ENCODE measurements around the gene INHBC. TPM values are rescaled to one million over a fixed set of nuclear protein-coding genes. Genes with fewer than 3 reads are reported as not detected.
"Not testable (repeated sequence)": the region's sequence is repeated elsewhere in the genome, so short reads cannot be mapped to it uniquely, and the experiment has no call there.

INHBC gene, protein sequence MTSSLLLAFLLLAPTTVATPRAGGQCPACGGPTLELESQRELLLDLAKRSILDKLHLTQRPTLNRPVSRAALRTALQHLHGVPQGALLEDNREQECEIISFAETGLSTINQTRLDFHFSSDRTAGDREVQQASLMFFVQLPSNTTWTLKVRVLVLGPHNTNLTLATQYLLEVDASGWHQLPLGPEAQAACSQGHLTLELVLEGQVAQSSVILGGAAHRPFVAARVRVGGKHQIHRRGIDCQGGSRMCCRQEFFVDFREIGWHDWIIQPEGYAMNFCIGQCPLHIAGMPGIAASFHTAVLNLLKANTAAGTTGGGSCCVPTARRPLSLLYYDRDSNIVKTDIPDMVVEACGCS
- total RNA-seq = not detected
- long read RNA-seq, donor 1 = 0 reads
- long read RNA-seq, donor 2 = 0 reads

DNA sequence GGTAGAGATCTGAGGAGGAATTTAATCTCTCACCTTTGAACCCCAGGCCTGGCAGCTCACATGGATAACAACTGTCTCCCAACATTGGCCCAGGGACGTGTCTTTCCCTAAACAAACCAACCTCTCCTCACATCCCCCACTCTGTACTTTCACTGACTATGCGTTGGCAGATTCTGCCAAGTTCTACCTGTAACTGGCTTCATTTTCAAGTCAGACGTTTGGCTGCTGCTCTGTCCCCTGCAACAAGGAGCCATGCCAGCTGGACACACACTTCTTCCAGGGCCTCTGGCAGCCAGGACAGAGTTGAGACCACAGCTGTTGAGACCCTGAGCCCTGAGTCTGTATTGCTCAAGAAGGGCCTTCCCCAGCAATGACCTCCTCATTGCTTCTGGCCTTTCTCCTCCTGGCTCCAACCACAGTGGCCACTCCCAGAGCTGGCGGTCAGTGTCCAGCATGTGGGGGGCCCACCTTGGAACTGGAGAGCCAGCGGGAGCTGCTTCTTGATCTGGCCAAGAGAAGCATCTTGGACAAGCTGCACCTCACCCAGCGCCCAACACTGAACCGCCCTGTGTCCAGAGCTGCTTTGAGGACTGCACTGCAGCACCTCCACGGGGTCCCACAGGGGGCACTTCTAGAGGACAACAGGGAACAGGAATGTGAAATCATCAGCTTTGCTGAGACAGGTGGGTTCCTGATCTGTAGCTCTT lies at the start of gene INHBC:
INHBC (plus strand) TSS at position 268 of the 707 bp plus-strand sequence; CDS start at position 371, 103 bp downstream.
- intact Hi-C loops (cut with DNase I) = no loop called here
- DNase-seq (ENCODE audit: low spot score) = no peak

DNA sequence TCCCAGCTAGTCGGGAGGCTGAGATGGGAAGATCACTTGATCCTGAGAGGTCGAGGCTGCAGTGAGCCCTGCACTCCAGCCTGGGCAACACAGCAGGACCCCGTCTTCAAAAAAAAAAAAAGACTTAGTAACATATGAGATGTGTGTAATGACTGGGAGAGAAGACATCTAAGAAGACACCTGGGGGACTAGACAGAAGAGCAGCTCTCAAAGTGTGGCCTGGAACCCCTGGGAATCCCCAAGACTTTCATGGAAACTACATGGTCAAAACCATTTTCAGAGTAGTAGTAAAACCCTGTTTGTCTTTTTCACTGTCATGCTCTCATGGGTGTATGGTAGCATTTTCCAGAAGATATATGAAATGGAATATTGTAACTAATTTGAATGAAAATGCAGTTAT lies 49.0 kb upstream of the INHBC start:
- no peak for DNase-seq (ENCODE audit: low spot score)
- intact Hi-C loops (cut with DNase I) = no loop called here

DNA sequence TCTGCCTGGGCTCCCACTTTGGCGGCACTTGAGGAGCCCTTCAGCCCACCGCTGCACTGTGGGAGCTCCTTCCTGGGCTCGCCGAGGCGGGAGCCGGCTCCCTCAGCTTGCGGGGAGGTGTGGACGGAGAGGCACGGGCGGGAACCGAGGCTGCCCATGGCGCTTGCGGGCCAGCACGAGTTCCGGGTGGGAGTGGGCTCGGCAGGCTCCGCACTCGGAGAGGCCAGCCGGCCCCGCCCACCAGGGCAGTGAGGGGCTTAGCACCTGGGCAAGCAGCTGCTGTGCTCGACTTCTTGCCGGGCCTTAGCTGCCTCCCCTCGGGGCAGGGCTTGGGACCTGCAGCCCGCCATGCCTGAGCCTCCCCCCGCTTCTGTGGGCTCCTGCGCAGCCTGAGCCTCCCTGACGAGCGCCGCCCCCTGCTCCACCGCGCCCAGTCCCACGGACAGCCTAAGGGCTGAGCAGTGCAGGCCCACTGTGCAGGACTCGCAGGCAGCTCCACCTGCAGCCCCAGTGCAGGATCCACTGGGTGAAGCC lies 48.3 kb upstream of the INHBC start:
- intact Hi-C loops (cut with DNase I) = no loop called here
- DNase-seq (ENCODE audit: low spot score) = no peak

DNA sequence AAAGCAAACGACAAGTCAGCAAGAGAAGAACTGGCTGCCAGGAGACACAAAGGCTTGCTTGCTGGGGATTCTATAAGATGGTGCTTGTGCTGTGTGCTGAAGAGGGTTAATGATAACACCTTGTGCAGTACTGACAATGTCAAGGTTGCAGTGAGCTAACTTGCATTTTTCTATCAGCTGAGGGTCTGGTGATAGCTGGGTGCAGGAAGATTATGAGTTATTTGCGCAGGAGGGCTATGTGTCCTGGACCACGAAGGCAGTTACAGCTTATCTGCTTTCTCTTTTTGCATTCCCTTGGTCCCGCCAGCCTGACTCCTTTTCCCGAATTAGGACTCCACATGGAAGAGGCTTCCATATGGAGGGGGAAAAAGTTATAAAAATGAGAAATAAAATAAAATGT lies 46.2 kb upstream of the INHBC start:
- intact Hi-C loops (cut with DNase I) = no loop called here
- no peak for DNase-seq (ENCODE audit: low spot score)

DNA sequence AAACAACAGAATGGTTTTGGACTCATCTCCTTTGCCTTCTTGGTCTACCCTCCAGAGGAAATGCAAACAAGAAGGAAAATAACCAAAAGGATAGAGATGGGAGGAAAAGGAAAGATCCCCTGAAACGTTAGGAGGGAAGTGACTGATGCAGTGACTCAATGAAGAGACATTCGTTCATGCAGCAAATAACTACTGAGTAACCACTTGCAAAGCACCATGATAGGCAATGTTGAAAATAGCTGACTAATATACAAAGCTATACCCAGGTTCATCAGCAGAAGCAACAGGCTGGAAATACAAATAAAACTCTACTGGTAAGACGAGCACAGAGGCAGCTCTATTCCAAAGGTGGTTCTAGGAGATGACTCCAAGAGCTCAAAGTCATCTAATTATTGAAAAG lies 45.6 kb upstream of the INHBC start:
- no peak for DNase-seq (ENCODE audit: low spot score)
- intact Hi-C loops (cut with DNase I) = no loop called here

DNA sequence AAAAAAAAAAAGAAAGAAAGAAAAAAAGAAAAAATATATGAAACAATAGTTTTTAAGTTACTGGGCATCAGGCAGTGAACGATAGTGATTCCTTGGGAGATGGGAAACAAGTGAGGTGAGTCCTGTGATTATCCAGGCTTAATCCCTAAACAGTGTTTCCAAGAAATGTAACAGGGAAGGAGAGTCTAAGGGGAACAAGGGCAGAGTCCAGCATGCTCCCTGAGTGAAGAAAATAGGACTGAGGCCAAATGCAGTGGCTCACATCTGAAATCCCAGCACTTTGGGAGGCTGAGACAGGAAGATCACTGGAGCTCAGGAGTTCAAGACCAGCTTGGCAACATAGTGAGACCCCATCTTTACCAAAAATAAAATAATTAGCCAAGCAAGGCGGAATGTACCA lies 44.4 kb upstream of the INHBC start:
- DNase-seq (ENCODE audit: low spot score) = no peak
- intact Hi-C loops (cut with DNase I) = no loop called here

DNA sequence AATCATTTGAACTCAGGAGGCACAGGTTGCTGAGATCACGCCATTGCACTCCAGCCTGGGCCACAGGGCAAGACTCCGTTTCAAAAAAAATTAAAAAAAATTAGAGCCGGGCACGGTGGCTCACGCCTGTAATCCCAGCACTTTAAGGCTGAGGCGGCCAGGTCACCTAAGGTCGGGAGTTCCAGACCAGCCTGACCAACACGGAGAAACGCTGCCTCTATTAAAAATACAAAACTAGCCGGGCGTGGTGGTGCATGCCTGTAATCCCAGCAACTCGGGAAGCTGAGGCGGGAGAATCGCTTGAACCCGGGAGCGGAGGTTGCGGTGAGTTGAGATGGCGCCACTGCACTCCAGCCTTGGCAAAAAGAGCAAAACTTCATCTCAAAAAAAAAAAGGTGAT lies 39.5 kb upstream of the INHBC start:
- no peak for DNase-seq (ENCODE audit: low spot score)
- intact Hi-C loops (cut with DNase I) = no loop called here

DNA sequence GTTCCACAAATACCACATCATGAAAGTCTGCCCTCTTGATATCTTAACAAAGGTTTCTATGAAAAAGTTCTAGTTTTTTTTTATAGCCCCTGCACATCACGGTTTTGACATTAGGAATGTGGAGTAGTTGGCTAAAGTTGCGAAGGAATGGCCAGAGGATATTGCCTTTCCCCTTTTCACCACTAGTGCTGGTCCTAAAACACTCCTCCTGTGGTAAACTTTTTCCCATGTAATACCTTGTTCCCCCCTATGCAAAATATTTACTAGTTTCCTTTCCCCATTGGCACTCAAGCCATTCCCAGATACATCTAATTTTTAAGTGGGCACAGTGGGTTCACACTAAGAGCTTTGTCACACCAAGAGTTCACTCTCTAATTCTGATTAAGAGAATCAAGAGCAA lies 37.1 kb upstream of the INHBC start:
- intact Hi-C loops (cut with DNase I) = no loop called here
- no peak for DNase-seq (ENCODE audit: low spot score)

DNA sequence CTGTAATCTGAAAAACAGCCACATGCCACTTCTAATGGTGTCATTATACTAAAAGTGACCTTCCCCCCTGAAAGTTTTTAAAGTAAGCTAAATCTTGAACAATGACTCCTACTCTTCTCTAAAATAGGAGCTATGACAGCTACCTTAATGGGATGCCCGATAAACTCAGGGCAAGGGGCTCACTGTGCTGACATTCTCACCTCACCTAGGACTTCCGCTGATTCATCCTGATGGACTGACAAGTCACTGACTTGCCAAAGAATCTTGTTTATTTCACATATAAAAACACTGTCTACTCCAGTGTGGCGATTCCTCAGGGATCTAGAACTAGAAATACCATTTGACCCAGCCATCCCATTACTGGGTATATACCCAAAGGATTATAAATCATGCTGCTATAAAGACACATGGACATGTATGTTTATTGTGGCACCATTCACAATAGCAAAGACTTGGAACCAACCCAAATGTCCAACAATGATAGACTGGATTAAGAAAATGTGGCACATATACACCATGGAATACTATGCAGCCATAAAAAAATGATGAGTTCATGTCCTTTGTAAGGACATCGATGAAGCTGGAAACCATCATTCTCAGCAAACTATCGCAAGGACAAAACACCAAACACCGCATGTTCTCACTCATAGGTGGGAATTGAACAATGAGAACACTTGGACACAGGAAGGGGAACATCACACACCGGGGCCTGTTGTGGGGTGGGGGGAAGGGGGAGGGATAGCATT lies 34.7 kb upstream of the INHBC start:
- intact Hi-C loops (cut with DNase I); DNase-seq (ENCODE audit: low spot score): not testable (repeated sequence)

DNA sequence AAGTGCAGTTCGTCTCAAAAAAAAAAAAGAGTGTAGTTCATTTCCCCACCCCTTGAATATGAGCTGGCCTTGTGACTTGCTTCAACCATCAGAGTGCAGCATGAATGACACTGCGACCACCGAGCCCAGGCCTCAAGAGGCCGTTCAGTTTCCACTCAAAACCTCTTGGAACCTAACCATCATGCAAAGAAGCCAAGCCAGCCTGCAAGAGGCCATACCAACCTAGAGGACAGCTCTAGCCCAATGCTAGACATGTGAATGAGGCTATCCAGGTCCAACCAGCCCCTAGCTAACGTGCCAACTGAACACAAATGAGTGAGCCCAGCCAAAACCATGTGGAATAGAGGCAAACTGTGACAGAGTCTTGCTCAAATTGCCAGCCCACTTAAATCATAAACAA lies 33.4 kb upstream of the INHBC start:
- DNase-seq (ENCODE audit: low spot score) = no peak
- intact Hi-C loops (cut with DNase I) = no loop called here

DNA sequence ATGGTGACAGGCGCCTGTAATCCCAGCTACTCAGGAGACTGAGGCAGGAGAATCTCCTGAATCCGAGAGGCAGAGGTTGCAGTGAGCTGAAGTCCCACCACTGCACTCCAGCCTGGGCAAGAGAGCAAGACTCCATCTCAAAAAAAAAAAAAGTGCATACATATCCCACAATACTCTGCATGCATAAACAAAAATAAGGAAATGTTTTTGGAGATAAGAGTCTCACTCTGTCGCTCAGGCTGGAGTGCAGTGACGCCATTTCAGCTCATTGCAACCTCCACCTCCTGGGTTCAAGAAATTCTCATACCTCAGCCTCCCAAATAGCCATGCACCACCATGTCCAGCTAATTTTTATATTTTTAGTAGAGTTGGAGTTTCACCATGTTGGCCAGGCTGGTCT lies 32.4 kb upstream of the INHBC start:
- DNase-seq (ENCODE audit: low spot score); intact Hi-C loops (cut with DNase I): not testable (repeated sequence)

DNA sequence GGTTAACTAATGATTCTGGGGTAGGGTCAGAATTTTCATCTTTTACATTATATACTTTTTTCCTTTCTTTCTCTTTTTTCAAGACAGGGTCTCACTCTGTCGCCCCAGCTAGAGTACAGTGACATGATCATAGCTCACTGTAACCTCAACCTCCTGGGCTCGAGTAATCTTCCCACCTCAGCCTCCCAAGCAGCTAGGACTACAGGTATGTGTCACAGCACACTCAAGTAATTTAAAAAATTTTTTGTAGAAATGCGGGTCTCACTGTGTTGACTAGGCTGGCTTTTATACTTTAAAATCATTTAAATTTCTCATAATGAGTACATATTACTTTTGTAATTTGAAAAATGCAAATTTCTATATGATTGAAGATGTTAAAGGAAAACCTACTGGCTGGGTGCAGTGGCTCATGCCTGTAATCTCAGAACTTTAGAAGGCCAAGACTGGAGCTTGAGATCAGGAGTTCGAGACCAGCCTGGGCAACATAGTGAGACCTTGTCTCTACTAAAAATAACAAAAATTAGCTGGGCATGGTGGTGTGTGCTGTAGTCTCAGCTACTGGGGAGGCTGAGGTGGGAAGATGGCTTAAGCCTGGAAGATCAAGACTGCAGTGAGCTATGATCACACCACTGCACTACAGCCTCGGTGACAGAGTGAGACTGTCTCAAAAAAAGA lies 29.5 kb upstream of the INHBC start:
- intact Hi-C loops (cut with DNase I) = no loop called here

DNA sequence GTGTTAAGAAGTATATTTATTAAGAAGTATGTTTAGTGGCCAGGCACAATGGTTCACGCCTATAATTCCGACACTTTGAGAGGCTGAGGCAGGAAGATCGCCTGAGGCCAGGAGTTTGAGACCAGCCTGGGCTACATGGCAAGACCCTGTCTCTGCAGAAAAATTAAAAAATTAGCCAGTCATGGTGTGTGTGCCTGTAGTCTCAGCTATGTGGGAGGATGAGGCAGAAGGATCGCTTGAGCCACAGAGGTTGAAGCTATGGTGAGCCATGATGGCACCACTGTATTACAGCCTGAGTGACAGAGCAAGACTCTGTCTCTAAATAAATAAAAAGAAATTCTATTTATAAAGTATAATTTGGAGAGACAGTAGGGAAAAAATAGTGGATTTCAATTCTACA lies 24.1 kb upstream of the INHBC start:
- intact Hi-C loops (cut with DNase I) = no loop called here
- DNase-seq (ENCODE audit: low spot score) = no peak

More for the DNA sequence above, 29.5 kb upstream of the INHBC start:
- no peak for DNase-seq (ENCODE audit: low spot score)

DNA sequence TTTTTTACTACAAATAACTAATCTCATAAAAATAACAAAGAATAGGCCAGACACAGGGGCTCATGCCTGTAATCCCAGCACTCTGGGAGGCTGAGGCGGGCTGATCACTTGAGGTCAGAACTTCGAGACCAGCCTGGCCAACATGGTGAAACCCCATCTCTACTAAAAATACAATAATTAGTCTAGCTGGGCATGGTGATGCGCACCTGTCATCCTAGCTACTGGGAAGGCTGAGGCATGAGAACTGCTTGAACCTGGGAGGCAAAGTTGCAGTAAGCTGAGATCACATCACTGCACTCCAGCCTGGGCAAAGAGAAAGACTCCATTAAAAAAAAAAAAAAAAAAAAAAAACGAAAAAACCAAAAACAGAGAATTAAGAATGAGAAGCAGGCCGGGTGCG lies 20.4 kb upstream of the INHBC start:
- DNase-seq (ENCODE audit: low spot score); intact Hi-C loops (cut with DNase I): not testable (repeated sequence)

DNA sequence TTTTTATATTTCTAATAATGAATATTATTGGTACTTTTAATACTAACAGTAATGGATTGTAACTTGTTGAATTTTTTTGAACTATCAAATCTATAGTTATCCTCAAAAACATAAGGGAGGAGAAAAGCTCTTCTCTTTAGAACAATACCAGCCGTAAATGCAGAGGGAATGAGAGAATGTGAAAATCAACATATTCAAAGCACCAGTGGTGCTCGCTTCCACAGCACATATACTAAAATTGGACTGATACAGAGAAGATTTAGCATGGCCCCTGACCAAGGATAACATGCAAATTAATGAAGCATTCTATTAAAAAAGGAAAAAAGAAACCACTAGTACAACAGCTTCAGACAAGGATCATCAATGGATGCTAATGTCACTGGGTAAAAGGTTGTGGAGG lies 19.5 kb upstream of the INHBC start:
- intact Hi-C loops (cut with DNase I) = no loop called here

DNA sequence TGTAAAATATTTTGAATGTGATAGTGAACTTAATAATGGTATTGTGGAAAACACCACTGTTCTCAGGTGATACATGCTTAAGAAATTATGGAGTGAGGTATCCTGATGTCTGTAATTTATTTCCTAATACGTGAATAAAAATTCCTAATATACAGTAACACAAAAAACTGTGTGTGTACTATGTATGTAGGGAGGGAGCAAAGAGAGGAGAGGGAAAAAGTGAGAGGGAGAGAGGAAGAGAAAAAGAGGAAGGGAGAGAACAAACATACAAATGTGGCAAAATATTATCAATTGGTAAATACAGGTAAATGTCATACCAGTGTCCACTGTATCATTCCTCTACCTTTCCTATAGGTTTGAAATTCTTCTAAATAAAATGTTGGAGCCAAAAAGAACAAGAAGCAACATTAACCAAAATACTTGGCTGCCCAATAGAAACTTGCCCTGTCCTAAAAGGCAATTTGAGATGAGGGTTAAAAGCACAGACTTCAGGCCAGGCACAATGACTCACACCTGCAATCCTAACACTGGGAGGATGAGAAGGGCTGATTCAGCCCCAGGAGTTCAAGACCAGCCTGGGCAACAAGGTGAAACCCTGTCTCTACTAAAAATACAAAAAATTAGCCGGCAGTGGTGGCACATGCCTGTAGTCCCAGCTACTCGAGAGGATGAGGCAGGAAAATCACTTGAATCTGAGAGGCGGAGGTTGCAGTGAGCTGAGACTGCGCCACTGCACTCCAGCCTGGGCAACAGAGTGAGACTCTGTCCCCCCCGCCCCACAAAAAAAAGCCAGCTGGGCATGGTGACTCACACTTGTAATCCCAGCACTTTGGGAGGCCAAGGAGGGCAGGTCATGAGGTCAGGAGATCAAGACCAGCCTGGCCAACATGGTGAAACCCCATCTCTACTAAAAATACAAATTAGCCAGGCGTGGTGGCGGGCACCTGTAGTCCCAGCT lies 18.3 kb upstream of the INHBC start:
- DNase-seq (ENCODE audit: low spot score) = no peak
- intact Hi-C loops (cut with DNase I) = no loop called here

More for the DNA sequence above, 19.5 kb upstream of the INHBC start:
- DNase-seq (ENCODE audit: low spot score) = no peak

DNA sequence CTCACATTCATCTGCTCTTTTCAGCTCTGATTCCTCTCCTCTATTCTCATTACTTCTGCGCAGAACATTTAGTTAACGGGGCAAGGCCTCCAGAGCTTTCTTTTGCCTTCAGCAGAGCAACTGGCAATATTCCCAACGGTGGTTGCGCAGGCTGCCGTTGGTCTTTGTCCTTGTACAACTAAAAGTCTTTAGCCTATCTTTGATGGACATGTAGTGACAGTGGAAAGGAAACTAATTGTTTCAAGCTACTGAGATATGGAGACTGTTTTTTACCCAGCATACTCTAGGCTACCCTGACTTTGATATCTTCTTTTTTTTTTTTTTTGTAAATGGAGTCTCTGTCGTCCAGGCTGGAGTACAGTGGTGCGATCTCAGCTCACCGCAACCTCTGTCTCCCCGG lies 16.3 kb upstream of the INHBC start:
- no peak for DNase-seq (ENCODE audit: low spot score)
- intact Hi-C loops (cut with DNase I) = no loop called here

DNA sequence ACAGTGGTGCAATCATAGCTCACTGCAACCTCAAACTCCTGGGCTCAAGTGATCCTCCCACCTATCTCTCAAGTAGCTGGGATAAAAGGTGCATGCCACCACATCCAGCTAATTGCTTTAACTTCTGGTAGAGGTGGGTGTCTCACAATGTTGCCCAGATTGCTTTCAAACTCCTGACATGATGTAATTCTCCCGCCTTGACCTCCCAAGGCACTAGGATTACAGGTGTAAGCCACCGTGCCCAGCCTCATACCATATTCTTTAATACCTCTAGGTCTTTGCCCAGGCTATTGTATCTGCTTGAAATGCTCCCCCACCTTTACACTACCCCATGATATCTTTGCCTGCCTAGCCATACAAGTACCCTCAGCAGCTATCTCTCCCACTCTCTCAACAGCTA lies 15.1 kb upstream of the INHBC start:
- no peak for DNase-seq (ENCODE audit: low spot score)
- intact Hi-C loops (cut with DNase I) = no loop called here

Data from posterior vena cava (tissue), 2 donors.